Neural cell (in vitro differentiated cells): ENCODE data around the gene SEPTIN6.

Source experiments
- CTCF ChIP-seq: fragments of 450-650 bp; IDR thresholded peaks from 2 replicates; pipeline ENCODE4 v1.5.1; 2014; ENCODE audit warnings: antibody characterized with exemption, mild to moderate bottlenecking, moderate library complexity; ENCODE audit not compliant: poor library complexity, severe bottlenecking
- EP300 ChIP-seq: fragments of 450-650 bp; conservative IDR thresholded peaks from 2 replicates; pipeline ENCODE4 v1.6.1; 2014; ENCODE audit warnings: antibody characterized with exemption, mild to moderate bottlenecking, moderate library complexity; ENCODE audit not compliant: poor library complexity, severe bottlenecking
- EZH2 ChIP-seq: fragments of 200-600, 300-800 bp; shearing (Covaris generic), sonication (generic); IDR thresholded peaks from 2 replicates; pipeline ENCODE4 v1.6.1; 2014; ENCODE audit warnings: antibody characterized with exemption, low read length, borderline replicate concordance, mild to moderate bottlenecking; ENCODE audit not compliant: insufficient read depth, poor library complexity, severe bottlenecking
- MXI1 ChIP-seq: fragments of 450-650 bp; conservative IDR thresholded peaks from 2 replicates; pipeline ENCODE4 v1.6.1; 2014; ENCODE audit warnings: antibody characterized with exemption, mild to moderate bottlenecking; ENCODE audit not compliant: poor library complexity, severe bottlenecking
- POLR2AphosphoS5 ChIP-seq: IDR thresholded peaks from 2 replicates; pipeline ENCODE4 v1.6.1; 2012
- RAD21 ChIP-seq: fragments of 450-650 bp; conservative IDR thresholded peaks from 2 replicates; pipeline ENCODE4 v1.6.1; 2014; ENCODE audit warnings: antibody characterized with exemption, mild to moderate bottlenecking, moderate library complexity
- TAF1 ChIP-seq: IDR thresholded peaks from 2 replicates; pipeline ENCODE4 v1.6.1; 2012; ENCODE audit warnings: low read depth
- TF ChIP-seq, protein P1 (sequence below): IDR thresholded peaks from 2 replicates; pipeline ENCODE4 v1.6.1; 2012; ENCODE audit warnings: borderline replicate concordance

GRCh38 chrX:119692191-119693039 is 553 bp downstream of the SEPTIN6 start:
- no peak for TF ChIP-seq CTCF
- peak; percentile 21 for TF ChIP-seq POLR2AphosphoS5
- TF ChIP-seq TAF1, result no peak
- peak; percentile 12 for TF ChIP-seq RAD21
- TF ChIP-seq MXI1, result peak; percentile 27
- TF ChIP-seq, protein P1, sequence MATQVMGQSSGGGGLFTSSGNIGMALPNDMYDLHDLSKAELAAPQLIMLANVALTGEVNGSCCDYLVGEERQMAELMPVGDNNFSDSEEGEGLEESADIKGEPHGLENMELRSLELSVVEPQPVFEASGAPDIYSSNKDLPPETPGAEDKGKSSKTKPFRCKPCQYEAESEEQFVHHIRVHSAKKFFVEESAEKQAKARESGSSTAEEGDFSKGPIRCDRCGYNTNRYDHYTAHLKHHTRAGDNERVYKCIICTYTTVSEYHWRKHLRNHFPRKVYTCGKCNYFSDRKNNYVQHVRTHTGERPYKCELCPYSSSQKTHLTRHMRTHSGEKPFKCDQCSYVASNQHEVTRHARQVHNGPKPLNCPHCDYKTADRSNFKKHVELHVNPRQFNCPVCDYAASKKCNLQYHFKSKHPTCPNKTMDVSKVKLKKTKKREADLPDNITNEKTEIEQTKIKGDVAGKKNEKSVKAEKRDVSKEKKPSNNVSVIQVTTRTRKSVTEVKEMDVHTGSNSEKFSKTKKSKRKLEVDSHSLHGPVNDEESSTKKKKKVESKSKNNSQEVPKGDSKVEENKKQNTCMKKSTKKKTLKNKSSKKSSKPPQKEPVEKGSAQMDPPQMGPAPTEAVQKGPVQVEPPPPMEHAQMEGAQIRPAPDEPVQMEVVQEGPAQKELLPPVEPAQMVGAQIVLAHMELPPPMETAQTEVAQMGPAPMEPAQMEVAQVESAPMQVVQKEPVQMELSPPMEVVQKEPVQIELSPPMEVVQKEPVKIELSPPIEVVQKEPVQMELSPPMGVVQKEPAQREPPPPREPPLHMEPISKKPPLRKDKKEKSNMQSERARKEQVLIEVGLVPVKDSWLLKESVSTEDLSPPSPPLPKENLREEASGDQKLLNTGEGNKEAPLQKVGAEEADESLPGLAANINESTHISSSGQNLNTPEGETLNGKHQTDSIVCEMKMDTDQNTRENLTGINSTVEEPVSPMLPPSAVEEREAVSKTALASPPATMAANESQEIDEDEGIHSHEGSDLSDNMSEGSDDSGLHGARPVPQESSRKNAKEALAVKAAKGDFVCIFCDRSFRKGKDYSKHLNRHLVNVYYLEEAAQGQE, result no peak
- TF ChIP-seq EZH2, result no peak
- TF ChIP-seq EP300, result no peak
